Right ventricle myocardium superior (tissue), 1 donor: Measurements from ENCODE around the gene AACS. TPM values are rescaled to one million over a fixed set of nuclear protein-coding genes. Genes with fewer than 3 reads are reported as not detected.
"Not testable (repeated sequence)": the region's sequence is repeated elsewhere in the genome, so short reads cannot be mapped to it uniquely, and the experiment has no call there.

ENCODE experiments used
- ATAC-seq: fragments of 200-7000 bp; cut with Tn5 transposase; one replicate; pipeline ENCODE4 v1.9.1; 2020; ENCODE audit warnings: mild to moderate bottlenecking; ENCODE audit not compliant: poor library complexity
- DNase-seq: peaks from one replicate; pipeline ENCODE4 v3.0.0-alpha.2; 2020
- intact Hi-C: fragments of 100-400 bp; cut with DNase I; formaldehyde crosslinking; loops from one replicate; pipeline ENCODE4 v1.11.2; 2022
- long read RNA-seq: library from polyadenylated mRNA; unstranded; transcript quantifications from one replicate; pipeline ENCODE4 v2.0.0, GENCODE V29; 2021
- total RNA-seq: library from RNA; stranded (reverse); fragmentation: NEBNext Ultra II Directional; extraction: Animal tissue kit (Norgen Biotek cat#: 25700); gene quantifications from one replicate; pipeline ENCODE4 v1.2.1, GENCODE V29; 2021
- donor health status: DM: no; HTN: yes; CAD: no; lungs with severe emphysema.

Gene AACS
- total RNA-seq = 11.3 TPM
- long read RNA-seq, transcript AACS-201 (18 exons, 3,316 nt) = major isoform, 44 of 64 reads
- long read RNA-seq, partial matches to known transcripts = 7 of 64 reads
- long read RNA-seq, other reads (novel, unspliced or antisense) = 13 of 64 reads

GRCh38 chr12:125065021-125065918 lies at the start of gene AACS:
Gene AACS (plus strand): TSS chr12:125065435. CDS start chr12:125065585, 150 bp downstream.
- DNase-seq (peak; percentile 86), ATAC-seq (peak; percentile 97)
- intact Hi-C loops = loop anchor here (5.0 kb wide), 1 partner anchor 73 kb away; the partner anchor contains the start of gene BRI3BP

GRCh38 chr12:125015680-125016310 lies 49.4 kb upstream of the AACS start:
- intact Hi-C loops = no loop called here
- DNase-seq (no peak), ATAC-seq (no peak)

- intact Hi-C loops = no loop called here
- DNase-seq (no peak), ATAC-seq (no peak)
Observed at GRCh38 chr12:125017801-125018200, 47.4 kb upstream of the AACS start.

- intact Hi-C loops = no loop called here
- DNase-seq (no peak), ATAC-seq (no peak)
Observed at GRCh38 chr12:125018356-125018755, 46.9 kb upstream of the AACS start.

- ATAC-seq = no peak
- intact Hi-C loops = no loop called here
- DNase-seq = no peak
Observed at GRCh38 chr12:125021096-125021495, 44.1 kb upstream of the AACS start.

GRCh38 chr12:125021771-125022170 lies 43.5 kb upstream of the AACS start:
- no peak for DNase-seq
- no peak for ATAC-seq
- intact Hi-C loops = no loop called here

- ATAC-seq (no peak), DNase-seq (no peak)
- intact Hi-C loops = no loop called here
Observed at GRCh38 chr12:125023065-125023464, 42.2 kb upstream of the AACS start.

- intact Hi-C loops = no loop called here
- no peak for DNase-seq
- ATAC-seq = no peak
Observed at GRCh38 chr12:125024949-125025563, 40.2 kb upstream of the AACS start.

GRCh38 chr12:125025606-125026235 lies 39.5 kb upstream of the AACS start:
- ATAC-seq (no peak), DNase-seq (no peak)
- intact Hi-C loops = no loop called here

- DNase-seq = no peak
- intact Hi-C loops = no loop called here
Observed at GRCh38 chr12:125028106-125028505, 37.1 kb upstream of the AACS start.

GRCh38 chr12:125029761-125030358 lies 35.4 kb upstream of the AACS start:
- DNase-seq (no peak), ATAC-seq (no peak)
- intact Hi-C loops = no loop called here

More at GRCh38 chr12:125028106-125028505, 37.1 kb upstream of the AACS start:
- no peak for ATAC-seq

- not testable (repeated sequence) for DNase-seq
Observed at GRCh38 chr12:125031471-125031870, 33.8 kb upstream of the AACS start.

GRCh38 chr12:125032466-125033152 lies 32.6 kb upstream of the AACS start:
- ATAC-seq = no peak
- intact Hi-C loops = no loop called here
- DNase-seq = no peak

More at GRCh38 chr12:125031471-125031870, 33.8 kb upstream of the AACS start:
- intact Hi-C loops, ATAC-seq: not testable (repeated sequence)

- ATAC-seq = no peak
- no peak for DNase-seq
Observed at GRCh38 chr12:125033288-125033687, 31.9 kb upstream of the AACS start.

GRCh38 chr12:125038976-125039625 lies 26.1 kb upstream of the AACS start:
- ATAC-seq = no peak
- no peak for DNase-seq
- intact Hi-C loops = no loop called here

More at GRCh38 chr12:125033288-125033687, 31.9 kb upstream of the AACS start:
- intact Hi-C loops = no loop called here

- DNase-seq = no peak
- intact Hi-C loops = no loop called here
- ATAC-seq = no peak
Observed at GRCh38 chr12:125049093-125049458, 16.2 kb upstream of the AACS start.

GRCh38 chr12:125050446-125050845 lies 14.8 kb upstream of the AACS start:
- no peak for ATAC-seq
- DNase-seq = no peak
- intact Hi-C loops = no loop called here
